Esophagus squamous epithelium (tissue), 5 donors: ENCODE data around the gene CDON. TPM values are rescaled to one million over a fixed set of nuclear protein-coding genes. Genes with fewer than 3 reads are reported as not detected.
"Not testable (repeated sequence)": the region's sequence is repeated elsewhere in the genome, so short reads cannot be mapped to it uniquely, and the experiment has no call there.

Experiments
- DNase-seq: peaks from one replicate; lab custom pipeline; 2025; lab: John Stamatoyannopoulos, UW
- H3K27ac ChIP-seq, 4 donors: fragments of 200-600 bp; sonication (generic); one replicate each; pipeline ENCODE4 v1.5.1; 2016 to 2019; ENCODE audit warnings: mild to moderate bottlenecking in 1 of 4
- H3K27me3 ChIP-seq, 4 donors: fragments of 200-600 bp; sonication (generic); 1 replicate in 3 of 4; 2 replicates in 1 of 4; pipeline versions ENCODE4 v1.5.1 to v1.6.0; 2017 to 2021; ENCODE audit warnings: antibody characterized with exemption in 1 of 4
- H3K36me3 ChIP-seq, 3 donors: fragments of 200-600 bp; sonication (generic); one replicate each; pipeline ENCODE4 v1.5.1; 2016 to 2019
- H3K4me1 ChIP-seq, 3 donors: fragments of 200-600 bp; sonication (generic); one replicate each; pipeline ENCODE4 v1.5.1; 2017 to 2019
- H3K4me3 ChIP-seq, 4 donors: fragments of 200-600 bp; sonication (generic); 1 replicate in 3 of 4; 2 replicates in 1 of 4; pipeline ENCODE4 v1.5.1; 2016 to 2019; ENCODE audit warnings: mild to moderate bottlenecking in 2 of 4, moderate library complexity in 1 of 4
- H3K9me3 ChIP-seq, 3 donors: fragments of 200-600 bp; sonication (generic); one replicate each; pipeline ENCODE4 v1.5.1; 2016 to 2019
- CTCF ChIP-seq, 6 experiments: fragments of 450-650 bp in 4 of 6; fragments of 200-600 bp in 2 of 6; sonication (generic) in 2 of 6; IDR thresholded peaks; one replicate each; pipeline ENCODE4 v1.5.1; 2016 to 2019; ENCODE audit warnings: antibody characterized with exemption in 6 of 6, mild to moderate bottlenecking in 4 of 6, moderate library complexity in 4 of 6
- POLR2A ChIP-seq, 4 donors: fragments of 450-650 bp; IDR thresholded peaks; one replicate each; pipeline ENCODE4 v1.6.1; 2017; ENCODE audit warnings: antibody characterized with exemption in 4 of 4, mild to moderate bottlenecking in 4 of 4, moderate library complexity in 3 of 4
- WGBS, 2 donors: methylation state at CpG; one replicate each; pipeline ENCODE4 v1.1.5; 2018; 5-methylcytosine and 5-hydroxymethylcytosine counted together
- intact Hi-C: fragments of 100-400 bp; cut with DNase I; formaldehyde crosslinking; loops from one replicate; pipeline ENCODE4 v1.15.0; 2022
- total RNA-seq, 4 donors: library from RNA; depleted of rRNA; stranded (reverse); fragments of >200 nt; gene quantifications; one replicate each; pipeline ENCODE4 v1.1.0, GENCODE V29; 2016
- donor health status: DM: yes; HTN: yes; CAD: no.

The CDON gene
- total RNA-seq, 4 donors from 2014 or later: 2.5 to 5.5 (median 3.4) TPM

- intact Hi-C loops: no loop called here
- DNase-seq: no peak
- Histone ChIP-seq H3K36me3 (peaks cover 0 to 8% (median 0%) of the 10 kb centered on the region in 3 donors), H3K27me3 (no peaks in the 10 kb centered on the region), H3K4me1 (no peaks in the 10 kb centered on the region), H3K9me3 (no peaks in the 10 kb centered on the region), H3K4me3 (no peak overlapping the region), H3K27ac (no peak overlapping the region)
- WGBS, 2 donors: 57 to 58% methylated on average over 3 of the region's 3 CpGs
- TF ChIP-seq CTCF (IDR thresholded peaks at IDR 0.05): no peak
- TF ChIP-seq POLR2A (IDR thresholded peaks at IDR 0.05): no peak
Measured at GRCh38 chr11:125990244-125990643, 72.4 kb downstream of the CDON start.

GRCh38 chr11:125987066-125987641 is 75.5 kb downstream of the CDON start:
- intact Hi-C loops: no loop called here
- WGBS, 2 donors: 61 to 66% methylated on average over 5 of the region's 5 CpGs
- peaks cover 0 to 13% (median 0%) of the 10 kb centered on the region in 3 donors for H3K36me3 ChIP-seq

GRCh38 chr11:125985956-125986355 is 76.7 kb downstream of the CDON start:
- H3K27ac ChIP-seq, H3K4me3 ChIP-seq, H3K9me3 ChIP-seq, H3K27me3 ChIP-seq, intact Hi-C loops, H3K4me1 ChIP-seq, DNase-seq: not testable (repeated sequence)
- WGBS, 2 donors: 95 to 100% methylated on average over 6 of the region's 6 CpGs
- peaks cover 0 to 13% (median 0%) of the 10 kb centered on the region in 3 donors for H3K36me3 ChIP-seq

More at GRCh38 chr11:125987066-125987641, 75.5 kb downstream of the CDON start:
- H3K4me1 ChIP-seq: no peaks in the 10 kb centered on the region
- no peak overlapping the region for H3K4me3 ChIP-seq
- no peak for DNase-seq
- H3K27me3 ChIP-seq: no peaks in the 10 kb centered on the region
- H3K9me3 ChIP-seq: no peaks in the 10 kb centered on the region
- H3K27ac ChIP-seq: no peak overlapping the region
- TF ChIP-seq POLR2A (IDR thresholded peaks at IDR 0.05) (no peak), CTCF (IDR thresholded peaks at IDR 0.05) (no peak)

GRCh38 chr11:125982348-125982730 is 80.3 kb downstream of the CDON start:
- H3K9me3 ChIP-seq: no peaks in the 10 kb centered on the region
- intact Hi-C loops: no loop called here
- DNase-seq: no peak
- TF ChIP-seq POLR2A (IDR thresholded peaks at IDR 0.05) (no peak), CTCF (IDR thresholded peaks at IDR 0.05) (no peak)
- no peak overlapping the region for H3K27ac ChIP-seq
- no peaks in the 10 kb centered on the region for H3K27me3 ChIP-seq
- WGBS, 2 donors: 67 to 88% methylated on average over 3 of the region's 3 CpGs
- H3K36me3 ChIP-seq: peaks cover 0 to 5% (median 0%) of the 10 kb centered on the region in 3 donors
- H3K4me1 ChIP-seq: no peaks in the 10 kb centered on the region
- no peak overlapping the region for H3K4me3 ChIP-seq

- no peak overlapping the region for H3K27ac ChIP-seq
- H3K4me1 ChIP-seq: peaks cover 0 to 7% (median 0%) of the 10 kb centered on the region in 3 donors
- no peaks in the 10 kb centered on the region for H3K27me3 ChIP-seq
- no peak overlapping the region for H3K4me3 ChIP-seq
- 87 to 88% methylated on average over 8 of the region's 8 CpGs for WGBS, 2 donors
- intact Hi-C loops: no loop called here
- H3K36me3 ChIP-seq: peaks cover 0 to 5% (median 0%) of the 10 kb centered on the region in 3 donors
- DNase-seq: no peak
- H3K9me3 ChIP-seq: no peaks in the 10 kb centered on the region
- TF ChIP-seq POLR2A (IDR thresholded peaks at IDR 0.05) (no peak), CTCF (IDR thresholded peaks at IDR 0.05) (no peak)
Measured at GRCh38 chr11:125980436-125980835, 82.2 kb downstream of the CDON start.
